Osteoblast (primary cell): ENCODE measurements around the gene AKR7A3. TPM values are rescaled to one million over a fixed set of nuclear protein-coding genes. Genes with fewer than 3 reads are reported as not detected.
"Not testable (repeated sequence)": the region's sequence is repeated elsewhere in the genome, so short reads cannot be mapped to it uniquely, and the experiment has no call there.

Experiments
- DNase-seq: peaks from one replicate; pipeline ENCODE4 v3.0.0; 2011; ENCODE audit warnings: low spot score, mixed read lengths; ENCODE audit not compliant: insufficient read length; ENCODE audit errors: missing footprints
- H2AFZ ChIP-seq: 2 replicates; pipeline ENCODE4 v1.6.0; 2011; ENCODE audit warnings: mild to moderate bottlenecking, low read length
- H3K27ac ChIP-seq: 2 replicates; pipeline ENCODE4 v1.5.1; 2011; ENCODE audit warnings: mild to moderate bottlenecking, low read depth, low read length, moderate library complexity
- H3K27me3 ChIP-seq: 2 replicates; pipeline ENCODE4 v1.6.0; 2012; ENCODE audit warnings: mild to moderate bottlenecking, control low read depth, inconsistent platforms, low read length, moderate library complexity; ENCODE audit not compliant: insufficient read depth
- H3K36me3 ChIP-seq: 2 replicates; pipeline ENCODE4 v1.5.1; 2011; ENCODE audit warnings: mild to moderate bottlenecking, low read length, control low read depth, moderate library complexity; ENCODE audit not compliant: insufficient read depth
- H3K4me1 ChIP-seq: 2 replicates; pipeline ENCODE4 v1.5.1; 2011; ENCODE audit warnings: mild to moderate bottlenecking, low read length, control low read depth, moderate library complexity; ENCODE audit not compliant: insufficient read depth
- H3K4me2 ChIP-seq: 2 replicates; pipeline ENCODE4 v1.6.0; 2011; ENCODE audit warnings: mild to moderate bottlenecking, low read length; ENCODE audit not compliant: insufficient read depth
- H3K4me3 ChIP-seq: fragments of 200-600 bp; sonication (generic); 3 replicates; pipeline ENCODE4 v1.5.1; 2012; ENCODE audit warnings: mild to moderate bottlenecking, low read length, inconsistent platforms; ENCODE audit not compliant: insufficient read depth
- H3K79me2 ChIP-seq: 2 replicates; pipeline ENCODE4 v1.6.0; 2012; ENCODE audit warnings: mild to moderate bottlenecking, low read length, control low read depth, inconsistent platforms; ENCODE audit not compliant: insufficient read depth
- H3K9me3 ChIP-seq: 2 replicates; pipeline ENCODE4 v1.5.1; 2011; ENCODE audit warnings: low read depth, low read length, control low read depth
- H4K20me1 ChIP-seq: 2 replicates; pipeline ENCODE4 v1.6.0; 2012; ENCODE audit warnings: mild to moderate bottlenecking, low read length, control low read depth; ENCODE audit not compliant: insufficient read depth
- total RNA-seq: library from RNA; depleted of rRNA; stranded (reverse); fragments of >200 nt; gene quantifications from 2 replicates; pipeline ENCODE4 v1.2.3, GENCODE V29; 2012
- TF ChIP-seq, protein P1 (sequence below): IDR thresholded peaks from 2 replicates; pipeline ENCODE4 v1.5.1; 2011; ENCODE audit warnings: mild to moderate bottlenecking, low read depth, low read length, moderate library complexity; ENCODE audit errors: extremely low read depth

AKR7A3 gene
- total RNA-seq, 1 donor, result 0.72 TPM

GRCh38 chr1:19283891-19284290 lies 4.7 kb downstream of the AKR7A3 start:
- Histone ChIP-seq H3K4me1 (no peaks in the 10 kb centered on the region), H3K4me3 (no peak overlapping the region), H3K79me2 (no peaks in the 10 kb centered on the region), H3K27me3 (no peaks in the 10 kb centered on the region), H4K20me1 (no peaks in the 10 kb centered on the region), H3K27ac (no peak overlapping the region), H3K9me3 (no peaks in the 10 kb centered on the region), H3K36me3 (no peaks in the 10 kb centered on the region), H2AFZ (no peak overlapping the region), H3K4me2 (no peak overlapping the region)
- DNase-seq, result no peak
- TF ChIP-seq, protein P1, sequence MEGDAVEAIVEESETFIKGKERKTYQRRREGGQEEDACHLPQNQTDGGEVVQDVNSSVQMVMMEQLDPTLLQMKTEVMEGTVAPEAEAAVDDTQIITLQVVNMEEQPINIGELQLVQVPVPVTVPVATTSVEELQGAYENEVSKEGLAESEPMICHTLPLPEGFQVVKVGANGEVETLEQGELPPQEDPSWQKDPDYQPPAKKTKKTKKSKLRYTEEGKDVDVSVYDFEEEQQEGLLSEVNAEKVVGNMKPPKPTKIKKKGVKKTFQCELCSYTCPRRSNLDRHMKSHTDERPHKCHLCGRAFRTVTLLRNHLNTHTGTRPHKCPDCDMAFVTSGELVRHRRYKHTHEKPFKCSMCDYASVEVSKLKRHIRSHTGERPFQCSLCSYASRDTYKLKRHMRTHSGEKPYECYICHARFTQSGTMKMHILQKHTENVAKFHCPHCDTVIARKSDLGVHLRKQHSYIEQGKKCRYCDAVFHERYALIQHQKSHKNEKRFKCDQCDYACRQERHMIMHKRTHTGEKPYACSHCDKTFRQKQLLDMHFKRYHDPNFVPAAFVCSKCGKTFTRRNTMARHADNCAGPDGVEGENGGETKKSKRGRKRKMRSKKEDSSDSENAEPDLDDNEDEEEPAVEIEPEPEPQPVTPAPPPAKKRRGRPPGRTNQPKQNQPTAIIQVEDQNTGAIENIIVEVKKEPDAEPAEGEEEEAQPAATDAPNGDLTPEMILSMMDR, result no peak

- TF ChIP-seq, protein P1, result no peak
- no peaks in the 10 kb centered on the region for H3K36me3 ChIP-seq
- no peak for DNase-seq
- no peak overlapping the region for H3K4me3 ChIP-seq
- no peaks in the 10 kb centered on the region for H3K9me3 ChIP-seq
- no peak overlapping the region for H3K4me2 ChIP-seq
- H3K27me3 ChIP-seq, result no peaks in the 10 kb centered on the region
- H3K4me1 ChIP-seq, result no peaks in the 10 kb centered on the region
- no peak overlapping the region for H2AFZ ChIP-seq
- H4K20me1 ChIP-seq, result no peaks in the 10 kb centered on the region
- no peaks in the 10 kb centered on the region for H3K79me2 ChIP-seq
- H3K27ac ChIP-seq, result no peak overlapping the region
These were observed 13.9 kb downstream of the AKR7A3 start for GRCh38 chr1:19274636-19275035.

- H3K79me2 ChIP-seq, H4K20me1 ChIP-seq, H3K36me3 ChIP-seq, H3K27ac ChIP-seq, H3K27me3 ChIP-seq, H3K9me3 ChIP-seq, H3K4me1 ChIP-seq, H2AFZ ChIP-seq: not testable (repeated sequence)
- Histone ChIP-seq H3K4me3 (peak overlapping the region; percentile 28), H3K4me2 (peak overlapping the region; percentile 28)
- DNase-seq, result peak; percentile 77
These were observed 14.6 kb downstream of the AKR7A3 start for GRCh38 chr1:19273844-19274531.

GRCh38 chr1:19273106-19273843 lies 15.3 kb downstream of the AKR7A3 start:
- Histone ChIP-seq H3K36me3 (no peaks in the 10 kb centered on the region), H3K79me2 (no peaks in the 10 kb centered on the region), H3K4me2 (no peak overlapping the region), H3K9me3 (no peaks in the 10 kb centered on the region), H4K20me1 (no peaks in the 10 kb centered on the region), H3K4me1 (no peaks in the 10 kb centered on the region), H2AFZ (no peak overlapping the region), H3K27me3 (no peaks in the 10 kb centered on the region), H3K4me3 (no peak overlapping the region), H3K27ac (no peak overlapping the region)
- DNase-seq, result peak; percentile 61
- TF ChIP-seq, protein P1, result no peak
